H1 (cell line): ENCODE data around the gene DPP3. TPM values are rescaled to one million over a fixed set of nuclear protein-coding genes. Genes with fewer than 3 reads are reported as not detected.

Experiments
- CTCF ChIA-PET: fragments of 300-600 bp; sonication (Branson Sonifier 250); formaldehyde crosslinking; loops from one replicate; lab custom pipeline; 2021; ENCODE audit not compliant: partially characterized antibody; lab: Charles Lee
- POLR2A ChIA-PET: fragments of 300-600 bp; sonication (Branson Sonifier 250); formaldehyde crosslinking; loops from one replicate; lab custom pipeline; 2021; ENCODE audit warnings: inconsistent platforms; ENCODE audit not compliant: partially characterized antibody; lab: Charles Lee
- DNase-seq, 2 experiments: peaks; one replicate each; pipeline versions ENCODE4 v3.0.0 to v3.0.0-alpha.2; 2010 to 2022; ENCODE audit warnings: low spot score in 2 of 2, low read depth in 1 of 2, mixed read lengths in 1 of 2
- FAIRE-seq: peaks from 2 replicates; lab custom pipeline; 2011; peaks lifted over from hg19 to GRCh38; lab: Jason Lieb, UNC
- H2AFZ ChIP-seq: 2 replicates; pipeline ENCODE4 v1.8.1; 2012; ENCODE audit warnings: low read length, inconsistent platforms
- H2AK5ac ChIP-seq: 2 replicates; pipeline ENCODE4 v1.6.1; 2013; ENCODE audit warnings: low read depth, low read length
- H2BK120ac ChIP-seq: replicated peaks from 2 replicates; pipeline ENCODE3; 2013; ENCODE audit warnings: low read depth, low read length, inconsistent platforms
- H2BK12ac ChIP-seq: 2 replicates; pipeline ENCODE4 v1.6.1; 2013; ENCODE audit warnings: low read depth, low read length
- H2BK15ac ChIP-seq: 2 replicates; pipeline ENCODE4 v1.6.1; 2013; ENCODE audit warnings: low read length
- H2BK20ac ChIP-seq: 2 replicates; pipeline ENCODE4 v1.6.1; 2013; ENCODE audit warnings: low read length
- H2BK5ac ChIP-seq: 2 replicates; pipeline ENCODE4 v1.6.1; 2013; ENCODE audit warnings: low read depth, low read length
- H3K14ac ChIP-seq: 2 replicates; pipeline ENCODE4 v1.6.1; 2013; ENCODE audit warnings: inconsistent platforms; ENCODE audit not compliant: insufficient read length
- H3K18ac ChIP-seq: 2 replicates; pipeline ENCODE4 v1.6.1; 2013; ENCODE audit warnings: low read length; ENCODE audit errors: extremely low read depth
- H3K23ac ChIP-seq: 2 replicates; pipeline ENCODE4 v1.6.1; 2013; ENCODE audit warnings: inconsistent platforms; ENCODE audit not compliant: insufficient read length
- H3K23me2 ChIP-seq: 2 replicates; pipeline ENCODE4 v1.6.1; 2013; ENCODE audit warnings: low read depth, low read length
- H3K27ac ChIP-seq: 2 replicates; pipeline ENCODE4 v1.6.1; 2011; ENCODE audit warnings: low read depth, low read length, inconsistent platforms
- H3K27me3 ChIP-seq, 4 experiments: replicated peaks in 1 of 4; 1 replicate in 1 of 4; 2 replicates in 3 of 4; pipeline versions ENCODE4 v1.6.1 to v1.8.1; 2011 to 2013; ENCODE audit warnings: low read length in 3 of 4, mild to moderate bottlenecking in 3 of 4, inconsistent platforms in 2 of 4, mixed read lengths in 2 of 4, moderate library complexity in 1 of 4; ENCODE audit not compliant: control insufficient read depth in 3 of 4, insufficient read depth in 3 of 4; ENCODE audit errors: extremely low read depth in 1 of 4
- H3K36me3 ChIP-seq, 4 experiments: 2 replicates each; pipeline versions ENCODE4 v1.6.1 to v1.8.1; 2011 to 2013; ENCODE audit warnings: mild to moderate bottlenecking in 4 of 4, low read length in 3 of 4, moderate library complexity in 2 of 4, control low read depth in 1 of 4, inconsistent platforms in 1 of 4; ENCODE audit not compliant: insufficient read depth in 4 of 4, control insufficient read depth in 2 of 4
- H3K4ac ChIP-seq: replicated peaks from 2 replicates; pipeline ENCODE3; 2013; ENCODE audit warnings: low read length, low read depth, mixed read lengths, inconsistent platforms; ENCODE audit not compliant: insufficient read length
- H3K4me1 ChIP-seq, 4 experiments: replicated peaks in 1 of 4; 1 replicate in 1 of 4; 2 replicates in 3 of 4; pipeline versions ENCODE4 v1.6.1 to v1.8.1; 2011 to 2013; ENCODE audit warnings: low read length in 3 of 4, inconsistent platforms in 2 of 4, mixed read lengths in 1 of 4; ENCODE audit not compliant: insufficient read depth in 4 of 4, control insufficient read depth in 3 of 4
- H3K4me2 ChIP-seq, 2 experiments: 2 replicates each; pipeline versions ENCODE4 v1.6.1 to v1.8.1; 2011 to 2013; ENCODE audit warnings: low read depth in 2 of 2, low read length in 2 of 2, control low read depth in 1 of 2, inconsistent platforms in 1 of 2, mild to moderate bottlenecking in 1 of 2; ENCODE audit not compliant: insufficient read depth in 1 of 2
- H3K4me3 ChIP-seq, 4 experiments: fragments of 200-600, 300-600 bp in 1 of 4; sonication (generic), shearing (Covaris generic), sonication (Bioruptor Twin) in 1 of 4; 2 replicates each; pipeline versions ENCODE4 v1.5.1 to v1.8.1; 2011 to 2016; ENCODE audit warnings: low read length in 4 of 4, low read depth in 3 of 4, control low read depth in 2 of 4, inconsistent platforms in 2 of 4, mild to moderate bottlenecking in 2 of 4, mixed read lengths in 1 of 4, moderate library complexity in 1 of 4; ENCODE audit not compliant: insufficient read depth in 2 of 4; ENCODE audit errors: extremely low read depth in 1 of 4
- H3K56ac ChIP-seq: replicated peaks from 2 replicates; pipeline ENCODE3; 2013; ENCODE audit warnings: low read depth, mild to moderate bottlenecking, mixed read lengths, low read length, inconsistent platforms; ENCODE audit not compliant: insufficient read length
- H3K79me1 ChIP-seq: 2 replicates; pipeline ENCODE4 v1.6.1; 2013; ENCODE audit warnings: low read depth, low read length, control low read depth
- H3K79me2 ChIP-seq, 2 experiments: 2 replicates each; pipeline versions ENCODE4 v1.6.1 to v1.8.1; 2012 to 2013; ENCODE audit warnings: low read length in 2 of 2, mild to moderate bottlenecking in 2 of 2, inconsistent platforms in 1 of 2; ENCODE audit not compliant: insufficient read depth in 2 of 2, control insufficient read depth in 1 of 2
- H3K9ac ChIP-seq, 4 experiments: replicated peaks in 1 of 4; 1 replicate in 1 of 4; 2 replicates in 3 of 4; pipeline versions ENCODE4 v1.6.1 to v1.8.1; 2011 to 2013; ENCODE audit warnings: low read depth in 3 of 4, low read length in 3 of 4, control low read depth in 2 of 4, mild to moderate bottlenecking in 2 of 4, moderate library complexity in 2 of 4, inconsistent platforms in 1 of 4; ENCODE audit errors: extremely low read depth in 1 of 4
- H3K9me3 ChIP-seq, 2 experiments: 2 replicates each; pipeline versions ENCODE4 v1.6.1 to v1.8.1; 2012 to 2013; ENCODE audit warnings: mild to moderate bottlenecking in 2 of 2, moderate library complexity in 2 of 2, control low read depth in 1 of 2, inconsistent platforms in 1 of 2, low read depth in 1 of 2, low read length in 1 of 2, mixed read lengths in 1 of 2; ENCODE audit not compliant: insufficient read depth in 2 of 2
- H4K20me1 ChIP-seq, 2 experiments: replicated peaks in 1 of 2; 2 replicates each; pipeline versions ENCODE3 to v1.8.1; 2011 to 2013; ENCODE audit warnings: inconsistent platforms in 2 of 2, low read length in 2 of 2, mild to moderate bottlenecking in 1 of 2; ENCODE audit not compliant: insufficient read depth in 2 of 2, control insufficient read depth in 1 of 2
- H4K5ac ChIP-seq: 2 replicates; pipeline ENCODE4 v1.6.1; 2013; ENCODE audit warnings: low read length, low read depth, mixed read lengths, inconsistent platforms; ENCODE audit not compliant: insufficient read length
- H4K8ac ChIP-seq: 2 replicates; pipeline ENCODE4 v1.8.0; 2013; ENCODE audit warnings: mild to moderate bottlenecking, moderate library complexity, low read length, inconsistent platforms; ENCODE audit not compliant: insufficient read depth; ENCODE audit errors: extremely low read depth
- H4K91ac ChIP-seq: replicated peaks from 2 replicates; pipeline ENCODE3; 2013; ENCODE audit warnings: low read length, mixed read lengths, inconsistent platforms; ENCODE audit not compliant: insufficient read length
- EGR1 ChIP-seq: IDR thresholded peaks from 2 replicates; pipeline ENCODE4 v1.6.1; 2011; ENCODE audit warnings: low read depth, low read length, borderline replicate concordance
- RAD21 ChIP-seq, 2 experiments: IDR thresholded peaks in 1 of 2; conservative IDR thresholded peaks in 1 of 2; 2 replicates each; pipeline ENCODE4 v1.6.1; 2011; ENCODE audit warnings: low read depth in 2 of 2, low read length in 2 of 2, improper control_type of control experiment in 1 of 2, inconsistent platforms in 1 of 2, mild to moderate bottlenecking in 1 of 2, moderate library complexity in 1 of 2
- SUZ12 ChIP-seq: fragments of 200-600 bp; sonication (generic); IDR thresholded peaks from 2 replicates; pipeline ENCODE4 v1.6.1; 2012; ENCODE audit warnings: mild to moderate bottlenecking, inconsistent platforms, low read length, moderate library complexity, mixed read lengths
- TBP ChIP-seq: IDR thresholded peaks from 2 replicates; pipeline ENCODE4 v1.6.1; 2011; ENCODE audit warnings: low read depth, low read length, improper control_type of control experiment
- USF2 ChIP-seq: IDR thresholded peaks from 2 replicates; pipeline ENCODE4 v1.6.1; 2011; ENCODE audit warnings: low read length, improper control_type of control experiment
- WGBS, 2 experiments: shearing (Covaris generic) in 1 of 2; methylation state at CpG; one replicate each; pipeline versions ENCODE4 v1.1.6 to v1.1.7; 2013 to 2015; ENCODE audit warnings: low lambda C conversion rate in 2 of 2, mixed read lengths in 2 of 2, inconsistent platforms in 1 of 2, low coverage in 1 of 2, missing lambda C conversion rate in 1 of 2; ENCODE audit not compliant: insufficient replicate concordance in 2 of 2, insufficient coverage in 1 of 2, insufficient read length in 1 of 2; ENCODE audit errors: extremely low coverage in 1 of 2, missing lambda C conversion rate in 1 of 2; 5-methylcytosine and 5-hydroxymethylcytosine counted together
- polyA plus RNA-seq, 7 experiments: library from polyadenylated mRNA; depleted of rRNA in 3 of 7; stranded (reverse) in 5 of 7; unstranded in 2 of 7; fragments of >200 nt in 5 of 7; fragments of 200-250 nt in 2 of 7; gene quantifications; 1 replicate in 5 of 7; 2 replicates in 1 of 7; 4 replicates in 1 of 7; pipeline versions ENCODE4 v1.2.1 to v1.2.3, GENCODE V29; 2011 to 2013; ENCODE audit warnings: missing spikeins in 2 of 7, mixed read lengths in 2 of 7
- total RNA-seq: library from RNA; stranded (reverse); fragmentation: NEBNext Ultra II Directional; extraction: Animal tissue kit (Norgen Biotek cat#: 25700); gene quantifications from 2 replicates; pipeline ENCODE4 v1.2.1, GENCODE V29; 2021

DPP3 gene
- total and polyA plus RNA-seq, 2 of the 8 experiments (the other 6 are each of a cell fraction or from before 2014, with no cell fraction given), result 75.1 to 82.7 TPM

DNA sequence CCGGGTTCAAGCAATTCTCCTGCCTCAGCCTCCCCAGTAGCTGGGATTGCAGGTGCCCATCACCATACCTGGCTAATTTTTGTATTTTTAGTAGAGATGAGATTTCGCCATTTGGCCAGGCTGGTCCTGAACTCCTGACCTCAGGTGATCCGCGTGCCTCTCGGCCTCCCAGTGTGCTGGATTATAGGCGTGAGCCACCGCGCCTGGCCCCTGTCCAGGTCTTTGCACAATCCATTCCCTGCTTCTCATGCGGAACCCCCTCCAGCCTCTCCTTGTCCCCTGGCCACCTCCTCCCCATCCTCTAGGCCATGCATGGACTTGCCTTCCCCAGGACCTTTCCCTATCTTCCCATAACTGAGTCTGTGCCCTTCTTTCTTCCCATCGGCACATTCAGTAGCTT, 8.7 kb downstream of the DPP3 start:
- Histone ChIP-seq H3K9ac (no peak overlapping the region), H3K4me1 (peaks cover 0 to 12% (median 5%) of the 10 kb centered on the region in 4 experiments; a peak in 4 of 7 replicates), H3K18ac (no peak overlapping the region), H3K4ac (no peak overlapping the region), H3K79me2 (no peaks in the 10 kb centered on the region), H2BK12ac (no peak overlapping the region), H3K23ac (no peak overlapping the region), H3K4me2 (no peak overlapping the region), H2BK5ac (no peak overlapping the region; the same call in 1 of the 2 replicates), H3K36me3 (peaks cover 0 to 18% (median 8%) of the 10 kb centered on the region in 4 experiments; a peak in 4 of 8 replicates), H3K14ac (no peak overlapping the region), H3K4me3 (no peak overlapping the region)
- DNase-seq, result no peak
- WGBS, 2 experiments, result 95% methylated on average over 10 of the region's 10 CpGs; no CpG with 5 or more reads in 1 of the 2 experiments
- TF ChIP-seq USF2 (no peak), TBP (no peak), EGR1 (no peak), RAD21 (IDR thresholded peaks at IDR 0.05 in 1 of 2, conservative IDR thresholded peaks at IDR 0.05 in 1 of 2; ENCODE audit: low read depth in 2 of 2, low read length in 2 of 2) (no peak), SUZ12 (no peak)
- TF ChIP-seq, all 59 proteins: peak for 0
- H4K91ac ChIP-seq, result no peak overlapping the region
- no peak overlapping the region for H2BK15ac ChIP-seq
- H2AK5ac ChIP-seq, result no peak overlapping the region
- no peak overlapping the region for H2BK20ac ChIP-seq
- no peak overlapping the region for H4K5ac ChIP-seq
- FAIRE-seq, result no peak
- ChIA-PET POLR2A (interaction anchor here (4.6 kb wide), 1 partner anchor 9 kb away, joined by 37 read pairs; the partner anchor contains the start of gene DPP3), CTCF (interaction anchor here (0.6 to 4.5 kb wide), 6 partner anchors 8 to 344 kb away, joined by 3 to 23 read pairs (median 4); partner anchors contain the start of gene DPP3)
- H2AFZ ChIP-seq, result no peak overlapping the region
- no peaks in the 10 kb centered on the region for H3K27me3 ChIP-seq
- no peaks in the 10 kb centered on the region for H3K79me1 ChIP-seq
- H3K27ac ChIP-seq, result no peak overlapping the region
- H3K23me2 ChIP-seq, result no peaks in the 10 kb centered on the region
- H4K8ac ChIP-seq, result no peak overlapping the region
- no peak overlapping the region for H3K56ac ChIP-seq
- peaks cover 0 to 2% of the 10 kb centered on the region in 2 experiments for H4K20me1 ChIP-seq
- H3K9me3 ChIP-seq, result no peaks in the 10 kb centered on the region
- H2BK120ac ChIP-seq, result no peak overlapping the region
